Measurements from ENCODE around the gene TMEM244.
"Not testable (repeated sequence)": the region's sequence is repeated elsewhere in the genome, so short reads cannot be mapped to it uniquely, and the experiment has no call there.

Gene TMEM244

GRCh38 chr6:129867403-129867802 lies 6.3 kb upstream of the TMEM244 start:
- no peak for DNase-seq (ENCODE audit: low read depth in 2 of 2, low spot score in 1 of 2)

GRCh38 chr6:129866688-129867087 lies 5.6 kb upstream of the TMEM244 start:
- DNase-seq (ENCODE audit: low read depth in 2 of 2, low spot score in 1 of 2) = no peak

DNA sequence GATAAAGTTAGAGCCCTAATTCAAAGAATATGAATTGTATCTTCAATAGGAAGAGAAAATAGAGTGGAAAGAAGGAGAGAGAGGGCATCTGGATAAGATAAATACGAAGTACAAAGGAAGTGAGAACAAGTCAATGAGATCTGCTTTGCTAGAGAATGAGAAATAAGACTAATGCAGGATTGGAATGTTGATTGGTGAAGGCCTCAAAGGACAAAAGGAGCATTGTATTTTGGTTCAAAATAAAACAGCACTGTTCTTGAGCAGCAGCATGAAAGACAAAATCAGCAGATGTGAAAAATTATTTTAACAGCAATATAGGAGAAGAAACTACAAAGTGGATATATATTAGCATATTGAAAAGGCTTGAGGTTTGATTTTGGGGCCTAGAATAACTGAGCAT lies 5.1 kb upstream of the TMEM244 start:
- no peak for DNase-seq (ENCODE audit: low read depth in 2 of 2, low spot score in 1 of 2)

GRCh38 chr6:129865013-129865412 lies 3.9 kb upstream of the TMEM244 start:
- DNase-seq (ENCODE audit: low read depth in 2 of 2, low spot score in 1 of 2) = no peak

GRCh38 chr6:129863664-129864063 lies 2.5 kb upstream of the TMEM244 start:
- DNase-seq (ENCODE audit: low read depth in 2 of 2, low spot score in 1 of 2) = no peak

DNA sequence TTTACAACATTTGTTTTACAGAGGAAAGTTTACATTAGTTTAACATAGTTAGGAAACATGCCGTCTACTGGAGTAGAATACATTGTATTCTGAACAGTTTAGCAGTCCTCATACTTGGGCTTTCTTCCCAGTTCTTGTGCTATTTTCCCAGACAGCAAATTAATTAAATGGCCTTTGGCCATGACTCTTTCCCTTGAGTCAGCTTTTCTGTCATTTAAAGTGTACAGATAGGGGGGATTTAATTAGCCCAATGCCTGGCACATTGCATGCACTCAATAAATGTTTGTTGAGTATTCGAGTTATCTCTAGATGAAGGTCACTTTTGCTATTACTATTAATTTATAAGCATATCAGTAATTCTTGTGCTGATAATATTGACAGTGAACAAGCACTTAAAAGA lies 1.6 kb downstream of the TMEM244 start:
- no peak for DNase-seq (ENCODE audit: low read depth in 2 of 2, low spot score in 1 of 2)

GRCh38 chr6:129857838-129858237 lies 3.3 kb downstream of the TMEM244 start:
- DNase-seq (ENCODE audit: low read depth in 2 of 2, low spot score in 1 of 2) = no peak

- no peak for DNase-seq (ENCODE audit: low read depth in 2 of 2, low spot score in 1 of 2)
Observed at GRCh38 chr6:129853996-129854711, 7.0 kb downstream of the TMEM244 start.

DNA sequence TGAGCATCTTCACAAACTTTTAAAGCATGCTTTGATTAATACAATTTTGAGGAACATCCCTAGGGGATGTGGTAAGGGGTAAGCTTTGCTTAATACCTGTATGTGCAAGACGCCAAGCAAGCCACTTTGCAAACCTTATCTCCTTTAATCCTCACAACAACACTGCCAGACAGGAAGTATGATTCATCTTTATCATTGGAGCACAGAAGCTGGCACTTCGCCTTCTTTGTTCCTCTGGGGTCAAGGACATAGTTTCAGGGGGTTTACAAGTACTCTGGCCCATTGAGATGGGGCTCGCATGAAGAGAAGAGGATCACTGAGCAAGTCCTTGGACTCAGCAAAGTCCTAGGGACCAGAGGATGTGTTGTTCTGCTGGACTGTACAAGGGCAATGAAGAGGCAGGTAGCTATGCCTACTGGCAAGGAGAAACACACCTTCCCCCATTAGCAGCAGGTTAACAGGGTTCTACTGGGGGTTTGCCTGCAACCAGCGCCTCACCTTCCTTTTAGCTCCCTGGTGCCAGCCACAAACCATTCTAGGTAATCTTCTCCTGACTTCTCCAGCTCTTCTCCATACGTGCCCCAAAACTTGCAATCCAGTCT lies 8.8 kb downstream of the TMEM244 start:
- no peak for DNase-seq (ENCODE audit: low read depth in 2 of 2, low spot score in 1 of 2)

DNA sequence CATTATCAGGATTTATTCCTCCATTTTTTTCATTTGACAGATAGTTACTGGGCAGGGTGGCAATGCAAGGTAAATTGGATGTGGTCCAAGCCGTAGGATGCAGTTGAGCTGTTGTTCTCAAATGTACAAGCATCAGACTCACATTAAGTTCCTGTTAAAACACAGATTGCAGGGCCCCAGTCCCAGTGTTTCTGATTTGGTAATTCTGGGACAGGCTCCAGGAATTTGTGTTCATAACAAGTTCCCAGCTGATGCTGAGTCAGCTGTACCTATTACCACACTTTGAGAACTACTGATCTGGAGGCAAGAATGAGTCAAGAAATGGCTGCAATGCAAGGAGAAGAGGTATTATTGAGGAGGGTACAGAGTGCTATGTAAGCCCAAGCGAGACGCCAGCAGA lies 11.7 kb downstream of the TMEM244 start:
- no peak for DNase-seq (ENCODE audit: low read depth in 2 of 2, low spot score in 1 of 2)

GRCh38 chr6:129846761-129847160 lies 14.4 kb downstream of the TMEM244 start:
- DNase-seq (ENCODE audit: low read depth in 2 of 2, low spot score in 1 of 2) = no peak

- no peak for DNase-seq (ENCODE audit: low read depth in 2 of 2, low spot score in 1 of 2)
Observed at GRCh38 chr6:129845696-129846095, 15.4 kb downstream of the TMEM244 start.

DNA sequence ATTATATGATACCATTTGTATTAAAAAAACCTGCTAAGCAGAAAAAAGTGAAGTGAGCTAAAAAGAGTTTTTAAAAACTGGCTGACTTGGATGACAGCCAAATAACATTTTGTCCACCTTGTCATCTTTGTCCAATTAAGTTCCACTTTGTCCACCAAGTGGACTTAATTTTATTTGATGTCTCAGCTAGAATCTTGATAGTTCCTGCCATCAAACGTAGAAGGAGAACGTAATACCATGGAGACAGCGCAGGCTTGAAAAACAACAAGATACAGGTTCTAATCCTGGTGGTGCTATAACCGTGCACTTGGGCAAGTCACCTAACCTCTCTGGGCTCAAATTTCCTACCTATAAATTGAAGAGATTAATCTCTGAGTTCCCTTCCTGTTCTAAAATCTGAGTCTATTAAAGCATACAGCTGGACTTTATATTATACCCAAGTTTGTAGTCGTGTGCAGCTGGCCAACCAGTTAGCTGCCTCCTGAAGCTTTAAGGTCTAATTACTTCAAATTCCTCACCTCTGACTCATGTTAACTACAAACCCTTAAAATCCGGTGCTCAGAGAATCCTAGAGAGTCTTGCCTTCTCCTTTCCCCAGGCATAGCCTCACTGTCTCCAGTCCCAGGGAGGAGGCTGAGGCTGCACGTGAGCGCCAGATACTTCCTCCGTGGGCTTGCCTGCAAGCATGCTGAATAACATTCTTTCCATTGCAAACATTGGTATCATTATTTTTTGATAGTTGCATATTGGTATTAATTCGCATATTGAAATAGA lies 16.8 kb downstream of the TMEM244 start:
- DNase-seq (ENCODE audit: low read depth in 2 of 2, low spot score in 1 of 2) = no peak

DNA sequence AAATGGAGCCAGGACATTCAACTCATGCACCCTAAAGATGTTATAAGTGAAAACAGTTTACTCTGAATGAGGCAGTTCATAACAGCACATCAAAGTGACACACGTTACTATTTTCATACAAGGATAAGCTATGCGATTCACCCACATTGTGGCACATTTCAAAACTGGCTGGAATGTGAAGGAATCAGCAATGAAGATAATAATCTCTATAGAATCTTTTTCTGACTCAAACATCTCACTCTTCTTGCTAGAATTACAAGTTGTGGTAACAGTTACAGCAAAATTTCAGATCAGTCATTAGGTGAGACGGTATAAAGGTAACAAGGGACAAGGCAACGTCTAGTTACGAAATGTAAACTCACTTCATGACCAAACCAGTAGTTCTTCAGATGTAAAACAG lies 17.5 kb downstream of the TMEM244 start:
- DNase-seq (ENCODE audit: low read depth in 2 of 2, low spot score in 1 of 2) = no peak

DNA sequence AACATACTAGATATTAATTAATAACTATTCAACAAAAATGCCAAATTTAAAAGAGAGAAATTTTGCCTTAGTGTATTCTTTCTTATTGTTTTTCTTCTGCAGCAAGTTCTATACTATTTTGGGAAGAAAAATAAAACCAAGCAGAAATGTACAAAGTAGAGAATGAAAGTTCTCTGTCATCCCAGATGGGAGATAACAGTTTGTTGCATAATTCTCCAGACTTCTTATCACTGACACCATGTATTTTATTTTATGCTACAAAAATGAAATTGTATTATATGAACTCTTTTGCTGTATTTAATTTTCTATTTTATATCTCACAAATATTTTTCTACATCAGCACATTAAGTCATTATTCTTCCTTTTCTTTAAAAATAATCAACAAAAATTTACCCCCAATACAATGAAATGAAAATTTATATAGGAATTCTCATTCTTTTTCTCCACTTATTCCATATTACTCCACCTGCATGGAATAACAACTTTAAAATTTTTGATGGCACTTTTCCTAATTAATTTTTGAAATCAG lies 18.2 kb downstream of the TMEM244 start:
- DNase-seq (ENCODE audit: low read depth in 2 of 2, low spot score in 1 of 2) = no peak

DNA sequence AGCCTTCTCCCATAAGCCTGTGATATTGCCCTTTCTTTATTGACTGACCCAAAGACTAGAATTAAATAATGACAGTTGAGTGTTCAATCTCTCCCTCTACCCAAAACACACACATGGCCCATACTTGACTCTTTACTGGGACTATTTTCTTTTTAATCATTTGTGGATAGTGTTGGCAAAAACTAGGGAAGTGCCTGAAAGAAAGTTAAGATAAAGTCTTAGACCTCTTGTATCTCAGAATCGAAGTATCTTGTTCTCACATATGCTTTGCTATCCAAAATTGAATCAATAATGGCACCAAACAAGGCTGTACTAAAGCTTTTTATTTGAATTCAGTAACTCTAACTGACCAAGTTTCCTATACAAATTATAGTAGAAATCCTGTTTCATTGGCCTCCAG lies 19.0 kb downstream of the TMEM244 start:
- DNase-seq (ENCODE audit: low read depth in 2 of 2, low spot score in 1 of 2) = no peak

DNA sequence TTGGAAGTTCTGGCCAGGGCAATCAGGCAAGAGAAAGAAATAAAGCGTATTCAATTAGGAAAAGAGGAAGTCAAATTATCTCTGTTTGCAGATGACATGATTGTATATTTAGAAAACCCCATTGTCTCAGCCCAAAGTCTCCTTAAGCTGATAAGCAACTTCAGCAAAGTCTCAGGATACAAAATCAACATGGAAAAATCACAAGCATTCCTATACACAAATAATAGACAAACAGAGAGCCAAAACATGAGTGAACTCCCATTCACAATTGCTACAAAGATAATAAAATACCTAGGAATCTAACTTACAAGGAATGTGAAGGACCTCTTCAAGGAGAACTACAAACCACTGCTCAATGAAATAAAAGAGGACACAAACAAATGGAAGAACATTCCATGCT lies 21.6 kb downstream of the TMEM244 start:
- DNase-seq (ENCODE audit: low read depth in 2 of 2, low spot score in 1 of 2) = not testable (repeated sequence)

- DNase-seq (ENCODE audit: low read depth in 2 of 2, low spot score in 1 of 2) = no peak
Observed at GRCh38 chr6:129835691-129836090, 25.4 kb downstream of the TMEM244 start.

DNA sequence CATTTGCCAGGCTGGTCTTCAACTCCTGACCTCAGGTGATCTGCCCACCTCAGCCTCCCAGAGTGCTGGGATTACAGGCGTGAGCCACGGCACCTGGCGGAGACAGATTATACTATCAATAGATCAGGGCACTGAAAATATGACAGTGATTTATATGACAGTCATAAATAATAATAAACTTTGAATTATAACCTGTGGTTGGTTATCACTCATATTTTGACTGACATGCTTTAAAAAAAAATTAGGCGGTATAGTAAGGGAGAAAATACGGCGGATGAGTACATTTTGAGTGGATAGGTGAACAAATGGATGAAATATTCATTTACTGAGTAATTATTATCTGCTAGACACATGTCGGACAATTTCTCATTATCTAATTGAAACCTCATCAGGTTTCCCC lies 28.8 kb downstream of the TMEM244 start:
- no peak for DNase-seq (ENCODE audit: low read depth in 2 of 2, low spot score in 1 of 2)

DNA sequence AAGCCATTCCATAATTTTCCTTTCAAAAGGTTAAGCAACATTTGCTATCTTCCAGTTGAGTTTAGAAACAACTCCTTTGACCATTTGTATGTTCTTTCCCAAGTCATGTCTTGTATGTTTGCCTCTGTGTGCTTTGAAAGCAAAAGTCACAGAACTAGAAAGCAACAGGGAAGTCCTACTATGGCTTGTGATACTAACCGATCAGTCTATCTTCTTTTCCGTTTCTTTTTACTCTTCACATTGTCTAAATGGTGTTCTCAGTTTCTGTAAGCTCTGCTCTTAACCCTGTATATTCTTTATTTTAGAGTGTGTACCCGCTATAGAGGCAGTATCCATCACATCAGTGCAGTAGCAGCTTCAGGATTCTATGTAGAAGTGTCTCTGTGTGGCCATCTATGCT lies 32.9 kb downstream of the TMEM244 start:
- no peak for DNase-seq (ENCODE audit: low read depth in 2 of 2, low spot score in 1 of 2)

DNA sequence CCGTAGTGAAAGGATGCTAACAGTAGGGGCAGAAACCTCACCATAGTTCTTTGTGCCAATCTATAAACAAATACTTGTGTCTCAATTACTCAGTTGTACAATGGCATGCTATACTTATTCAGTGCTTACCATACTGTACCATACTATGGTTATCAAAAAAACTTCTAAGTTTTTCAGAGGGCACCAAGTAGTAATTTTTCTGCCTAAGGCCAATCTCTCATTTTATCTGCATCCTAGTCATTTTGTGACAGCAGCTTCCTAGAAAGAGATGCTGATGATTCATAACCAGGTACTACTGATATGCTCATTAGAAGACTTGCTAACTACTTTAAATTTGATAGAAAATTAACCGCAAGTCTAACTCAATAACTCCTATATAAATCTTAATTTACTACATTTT lies 42.9 kb downstream of the TMEM244 start:
- no peak for DNase-seq (ENCODE audit: low read depth in 2 of 2, low spot score in 1 of 2)

- DNase-seq (ENCODE audit: low read depth in 2 of 2, low spot score in 1 of 2) = no peak
Observed at GRCh38 chr6:129817821-129818220, 43.3 kb downstream of the TMEM244 start.

All from stimulated activated CD8-positive, alpha-beta memory T cell treated with anti-CD3 and anti-CD28 coated beads, Interleukin-4, amount 100 ng/mL, for 4 hours (primary cell).